ENCODE measurements around the gene C1QTNF9.
"Not testable (repeated sequence)": the region's sequence is repeated elsewhere in the genome, so short reads cannot be mapped to it uniquely, and the experiment has no call there.

The C1QTNF9 gene

GRCh38 chr13:24323739-24324075 is 14.3 kb downstream of the C1QTNF9 start:
- no peak for DNase-seq

GRCh38 chr13:24327598-24327997 is 18.2 kb downstream of the C1QTNF9 start:
- DNase-seq = not testable (repeated sequence)

GRCh38 chr13:24328145-24328544 is 18.8 kb downstream of the C1QTNF9 start:
- DNase-seq = no peak

GRCh38 chr13:24338721-24339120 is 29.3 kb downstream of the C1QTNF9 start:
- no peak for DNase-seq

GRCh38 chr13:24339937-24340607 is 30.7 kb downstream of the C1QTNF9 start:
- no peak for DNase-seq

- DNase-seq = no peak
Observed at GRCh38 chr13:24340608-24340955, 31.2 kb downstream of the C1QTNF9 start.

GRCh38 chr13:24341439-24341838 is 32.1 kb downstream of the C1QTNF9 start:
- DNase-seq = no peak

GRCh38 chr13:24348385-24348784 is 39.0 kb downstream of the C1QTNF9 start:
- DNase-seq = no peak

GRCh38 chr13:24348797-24349515 is 39.6 kb downstream of the C1QTNF9 start:
- no peak for DNase-seq

GRCh38 chr13:24349778-24350664 is 40.6 kb downstream of the C1QTNF9 start:
- DNase-seq = not testable (repeated sequence)

- no peak for DNase-seq
Observed at GRCh38 chr13:24351423-24351822, 42.0 kb downstream of the C1QTNF9 start.

- no peak for DNase-seq
Observed at GRCh38 chr13:24353736-24354135, 44.4 kb downstream of the C1QTNF9 start.

GRCh38 chr13:24355103-24355502 is 45.7 kb downstream of the C1QTNF9 start:
- no peak for DNase-seq

- DNase-seq = no peak
Observed at GRCh38 chr13:24356270-24356669, 46.9 kb downstream of the C1QTNF9 start.

GRCh38 chr13:24356837-24357236 is 47.5 kb downstream of the C1QTNF9 start:
- no peak for DNase-seq

GRCh38 chr13:24357756-24358155 is 48.4 kb downstream of the C1QTNF9 start:
- no peak for DNase-seq

- not testable (repeated sequence) for DNase-seq
Observed at GRCh38 chr13:24358836-24359235, 49.5 kb downstream of the C1QTNF9 start.

GRCh38 chr13:24359252-24359651 is 49.9 kb downstream of the C1QTNF9 start:
- not testable (repeated sequence) for DNase-seq

GRCh38 chr13:24360106-24360505 is 50.7 kb downstream of the C1QTNF9 start:
- DNase-seq = no peak

GRCh38 chr13:24361113-24361512 is 51.7 kb downstream of the C1QTNF9 start:
- DNase-seq = no peak

- DNase-seq = no peak
Observed at GRCh38 chr13:24361852-24362366, 52.5 kb downstream of the C1QTNF9 start.

- DNase-seq = no peak
Observed at GRCh38 chr13:24362435-24362952, 53.1 kb downstream of the C1QTNF9 start.

- DNase-seq = no peak
Observed at GRCh38 chr13:24365191-24365590, 55.8 kb downstream of the C1QTNF9 start.

All from activated naive CD4-positive, alpha-beta T cell treated with Interleukin-2 at 50 U/mL for 16 hours (primary cell).